Measurements from ENCODE around the gene RGS6. TPM values are rescaled to one million over a fixed set of nuclear protein-coding genes. Genes with fewer than 3 reads are reported as not detected.

Gene RGS6
- total and polyA plus RNA-seq, 4 experiments from 2014 or later: 0.32 TPM; not detected in 3

DNA sequence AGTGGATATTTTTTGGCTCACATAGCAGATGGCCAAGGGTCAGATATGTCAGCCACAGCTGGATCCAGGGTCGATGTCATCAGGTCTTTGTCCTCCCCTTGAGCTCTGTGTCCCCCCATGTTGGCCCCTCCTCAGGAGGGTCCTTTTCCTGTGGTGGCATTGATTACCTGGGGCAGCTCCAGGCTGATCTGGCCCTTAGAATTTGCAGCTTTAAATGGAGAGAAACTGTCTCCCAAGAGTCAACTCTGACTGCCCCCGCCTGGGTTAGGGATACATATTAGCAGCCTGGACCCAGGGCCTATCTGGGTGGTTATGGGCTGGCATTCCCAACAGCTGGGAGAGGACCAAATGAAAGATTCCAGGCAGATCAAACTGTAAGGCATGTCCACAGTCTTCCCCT is 330.5 kb downstream of the RGS6 start:
- H3K4me1 Mint-ChIP-seq: no peaks in the 10 kb centered on the region
- intact Hi-C loops (cut with micrococcal nuclease): no loop called here
- Histone ChIP-seq H3K4me1 (ENCODE audit: insufficient read depth, low read length) (no peaks in the 10 kb centered on the region), H3K27ac (ENCODE audit: low read depth, low read length) (no peak overlapping the region), H3K36me3 (ENCODE audit: insufficient read depth, low read length) (no peaks in the 10 kb centered on the region), H3K27me3 (ENCODE audit: insufficient read depth, low read length) (no peaks in the 10 kb centered on the region), H3K4me3 (ENCODE audit: low read length in 2 of 2) (no peak overlapping the region), H3K9me3 (ENCODE audit: control insufficient read depth in 1 of 2, low read length in 2 of 2) (no peaks in the 10 kb centered on the region)
- ChIA-PET POLR2A (ENCODE audit: partially characterized antibody) (no interaction called here), CTCF (ENCODE audit: partially characterized antibody) (no interaction called here)
- DNase-seq: no peak
- H3K9me3 Mint-ChIP-seq: peaks cover 0 to 5% (median 0%) of the 10 kb centered on the region in 8 donors
- H3K27ac Mint-ChIP-seq: no peak overlapping the region
- peaks cover 6 to 10% of the 10 kb centered on the region in 2 donors for H3K27me3 Mint-ChIP-seq
- H3K36me3 Mint-ChIP-seq: no peaks in the 10 kb centered on the region
- H3K4me3 Mint-ChIP-seq: no peak overlapping the region

DNA sequence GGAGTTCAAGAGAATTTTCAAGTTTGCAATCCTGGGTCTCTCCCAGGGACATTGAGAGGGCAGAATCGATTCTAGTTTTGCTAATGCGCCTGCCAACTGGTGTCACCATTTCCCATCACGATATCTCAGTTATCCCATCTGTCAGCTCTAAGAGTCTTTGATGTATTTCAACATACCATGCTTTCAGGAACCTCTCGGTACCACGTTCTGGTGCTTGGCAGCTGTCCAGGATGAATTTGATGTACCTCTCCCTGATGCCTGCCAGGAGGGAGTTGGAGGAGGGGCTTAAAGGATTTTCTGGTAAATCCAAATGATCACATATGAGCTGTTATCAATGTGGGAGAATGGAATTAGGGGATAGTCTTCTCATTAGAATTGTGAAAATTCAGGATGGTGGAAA is 332.5 kb downstream of the RGS6 start:
- POLR2A ChIA-PET (ENCODE audit: partially characterized antibody): no interaction called here
- Histone ChIP-seq H3K27ac (ENCODE audit: low read depth, low read length) (no peak overlapping the region), H3K9me3 (ENCODE audit: control insufficient read depth in 1 of 2, low read length in 2 of 2) (no peaks in the 10 kb centered on the region), H3K27me3 (ENCODE audit: insufficient read depth, low read length) (no peaks in the 10 kb centered on the region), H3K4me1 (ENCODE audit: insufficient read depth, low read length) (no peaks in the 10 kb centered on the region), H3K36me3 (ENCODE audit: insufficient read depth, low read length) (no peaks in the 10 kb centered on the region), H3K4me3 (ENCODE audit: low read length in 2 of 2) (no peak overlapping the region)
- peaks cover 13% of the 10 kb centered on the region in 2 donors for H3K27me3 Mint-ChIP-seq
- no peaks in the 10 kb centered on the region for H3K4me1 Mint-ChIP-seq
- no peaks in the 10 kb centered on the region for H3K36me3 Mint-ChIP-seq
- no peak overlapping the region for H3K27ac Mint-ChIP-seq
- intact Hi-C loops (cut with micrococcal nuclease): no loop called here
- DNase-seq: no peak
- no peak overlapping the region for H3K4me3 Mint-ChIP-seq
- H3K9me3 Mint-ChIP-seq: peaks cover 0 to 5% (median 0%) of the 10 kb centered on the region in 8 donors
- CTCF ChIA-PET (ENCODE audit: partially characterized antibody): no interaction called here

DNA sequence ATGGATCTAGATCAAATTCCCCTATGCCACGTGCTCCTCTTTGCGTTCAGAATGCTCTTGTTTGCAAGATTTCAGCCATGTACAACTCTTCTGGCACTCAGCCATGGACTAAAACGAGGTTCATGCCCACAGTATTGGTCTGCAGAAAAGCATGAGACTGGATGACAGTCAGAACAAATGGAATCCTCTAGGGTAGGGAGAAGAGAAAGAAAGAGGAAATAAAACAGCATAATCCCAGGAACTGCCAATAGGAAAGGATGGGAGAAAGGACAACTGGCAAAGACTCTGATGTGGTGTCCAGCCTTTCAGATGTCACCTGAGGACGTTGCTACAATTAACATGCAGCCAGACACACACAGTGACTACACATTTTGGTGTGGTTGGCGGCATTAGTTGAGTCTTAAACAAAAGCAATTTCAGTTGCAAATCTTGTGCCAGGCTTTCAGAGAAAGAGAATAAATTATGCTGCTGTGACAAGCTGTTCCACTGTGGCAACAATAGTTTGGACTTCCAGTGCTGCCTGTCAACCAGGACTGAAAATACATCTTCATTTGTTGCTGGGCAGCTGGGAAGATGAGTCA is 338.0 kb downstream of the RGS6 start:
- ChIA-PET POLR2A (ENCODE audit: partially characterized antibody) (no interaction called here), CTCF (ENCODE audit: partially characterized antibody) (no interaction called here)
- H3K4me1 ChIP-seq (ENCODE audit: insufficient read depth, low read length): no peaks in the 10 kb centered on the region

DNA sequence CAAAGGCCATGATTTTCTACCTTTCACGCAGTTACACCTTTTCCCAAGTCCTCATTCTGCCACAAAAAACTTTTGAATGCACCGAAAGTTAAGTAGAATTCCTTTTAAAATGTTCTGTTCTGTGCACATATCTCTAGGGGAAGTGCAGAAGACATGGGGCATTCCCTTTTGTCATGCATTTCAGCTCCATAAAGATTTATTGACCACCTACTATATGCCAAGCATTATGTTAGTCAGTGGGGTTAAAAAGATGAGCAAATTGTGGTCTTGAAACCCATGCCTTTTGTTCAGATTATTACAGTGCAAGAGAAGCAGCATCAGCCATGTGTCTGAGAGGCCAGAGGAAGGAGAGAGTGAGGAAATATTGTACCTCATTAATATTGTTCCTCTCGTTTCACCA is 338.5 kb downstream of the RGS6 start:
- H3K27ac Mint-ChIP-seq: no peak overlapping the region
- Histone ChIP-seq H3K4me1 (ENCODE audit: insufficient read depth, low read length) (no peaks in the 10 kb centered on the region), H3K36me3 (ENCODE audit: insufficient read depth, low read length) (no peaks in the 10 kb centered on the region), H3K9me3 (ENCODE audit: control insufficient read depth in 1 of 2, low read length in 2 of 2) (no peaks in the 10 kb centered on the region), H3K27me3 (ENCODE audit: insufficient read depth, low read length) (no peaks in the 10 kb centered on the region), H3K27ac (ENCODE audit: low read depth, low read length) (no peak overlapping the region), H3K4me3 (ENCODE audit: low read length in 2 of 2) (no peak overlapping the region)
- ChIA-PET CTCF (ENCODE audit: partially characterized antibody) (no interaction called here), POLR2A (ENCODE audit: partially characterized antibody) (no interaction called here)
- H3K4me1 Mint-ChIP-seq: no peaks in the 10 kb centered on the region
- no peak overlapping the region for H3K4me3 Mint-ChIP-seq
- no peak for DNase-seq
- intact Hi-C loops (cut with micrococcal nuclease): no loop called here
- peaks cover 20 to 21% of the 10 kb centered on the region in 2 donors for H3K27me3 Mint-ChIP-seq
- peaks cover 0 to 3% of the 10 kb centered on the region in 2 donors for H3K36me3 Mint-ChIP-seq
- H3K9me3 Mint-ChIP-seq: peaks cover 0 to 4% (median 0%) of the 10 kb centered on the region in 8 donors

More for the DNA sequence above, 338.0 kb downstream of the RGS6 start:
- Mint-ChIP-seq H3K27ac (no peak overlapping the region), H3K36me3 (peaks cover 0 to 3% of the 10 kb centered on the region in 2 donors), H3K9me3 (peaks cover 0 to 4% (median 0%) of the 10 kb centered on the region in 8 donors), H3K4me1 (no peaks in the 10 kb centered on the region), H3K27me3 (peaks cover 21% of the 10 kb centered on the region in 2 donors), H3K4me3 (no peak overlapping the region)
- H3K36me3 ChIP-seq (ENCODE audit: insufficient read depth, low read length): no peaks in the 10 kb centered on the region
- H3K27me3 ChIP-seq (ENCODE audit: insufficient read depth, low read length): no peaks in the 10 kb centered on the region
- no peaks in the 10 kb centered on the region for H3K9me3 ChIP-seq (ENCODE audit: control insufficient read depth in 1 of 2, low read length in 2 of 2)
- no peak for DNase-seq
- no peak overlapping the region for H3K4me3 ChIP-seq (ENCODE audit: low read length in 2 of 2)
- H3K27ac ChIP-seq (ENCODE audit: low read depth, low read length): no peak overlapping the region
- intact Hi-C loops (cut with micrococcal nuclease): no loop called here

DNA sequence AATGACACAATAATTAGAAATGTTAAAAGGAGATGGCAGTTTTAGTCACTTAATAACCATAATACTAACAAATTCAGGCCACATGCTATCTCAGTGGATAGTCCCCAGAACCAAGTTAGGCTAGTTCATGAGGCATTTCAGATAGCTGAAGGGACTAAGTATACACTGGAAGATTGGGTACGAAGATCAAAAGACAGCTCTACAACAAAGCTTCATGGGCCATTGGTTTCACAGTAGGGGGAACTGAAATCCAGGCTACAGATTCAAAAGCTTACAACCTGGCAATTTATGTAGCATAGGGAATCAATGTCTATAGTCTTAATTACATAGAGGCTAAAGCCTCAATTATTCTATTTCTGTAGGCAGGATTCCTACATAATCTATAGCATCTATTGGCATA is 343.0 kb downstream of the RGS6 start:
- Histone ChIP-seq H3K4me3 (ENCODE audit: low read length in 2 of 2) (no peak overlapping the region), H3K36me3 (ENCODE audit: insufficient read depth, low read length) (no peaks in the 10 kb centered on the region), H3K27me3 (ENCODE audit: insufficient read depth, low read length) (no peaks in the 10 kb centered on the region), H3K4me1 (ENCODE audit: insufficient read depth, low read length) (no peaks in the 10 kb centered on the region), H3K9me3 (ENCODE audit: control insufficient read depth in 1 of 2, low read length in 2 of 2) (no peaks in the 10 kb centered on the region), H3K27ac (ENCODE audit: low read depth, low read length) (no peak overlapping the region)
- Mint-ChIP-seq H3K27ac (no peak overlapping the region), H3K9me3 (peaks cover 0 to 4% (median 0%) of the 10 kb centered on the region in 8 donors), H3K36me3 (no peaks in the 10 kb centered on the region), H3K27me3 (peaks cover 11 to 13% of the 10 kb centered on the region in 2 donors), H3K4me3 (no peak overlapping the region), H3K4me1 (no peaks in the 10 kb centered on the region)
- intact Hi-C loops (cut with micrococcal nuclease): no loop called here
- ChIA-PET POLR2A (ENCODE audit: partially characterized antibody) (no interaction called here), CTCF (ENCODE audit: partially characterized antibody) (no interaction called here)
- no peak for DNase-seq

DNA sequence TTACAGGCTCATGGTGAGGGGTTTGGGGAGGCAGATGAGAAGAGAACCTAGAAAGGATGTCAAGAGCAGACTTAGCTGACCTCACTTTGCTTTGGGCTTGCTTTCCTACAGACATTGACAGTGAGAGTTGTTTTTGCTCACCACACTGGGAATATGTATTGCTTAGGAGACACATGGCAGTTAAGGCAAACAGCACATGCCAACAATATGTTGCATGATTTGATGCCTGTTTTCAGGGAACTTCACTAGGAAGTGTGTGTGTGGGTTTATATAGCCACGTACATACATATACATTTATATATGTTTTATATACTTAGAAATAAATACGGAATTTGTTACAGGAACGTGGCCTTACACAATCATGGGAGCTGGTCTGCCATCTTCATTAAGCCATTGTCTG is 346.1 kb downstream of the RGS6 start:
- Mint-ChIP-seq H3K4me1 (no peaks in the 10 kb centered on the region), H3K9me3 (peaks cover 2 to 11% (median 4%) of the 10 kb centered on the region in 8 donors), H3K27ac (no peak overlapping the region), H3K4me3 (no peak overlapping the region), H3K36me3 (no peaks in the 10 kb centered on the region), H3K27me3 (peaks cover 3% of the 10 kb centered on the region in 2 donors)
- no peaks in the 10 kb centered on the region for H3K4me1 ChIP-seq (ENCODE audit: insufficient read depth, low read length)
- ChIA-PET POLR2A (ENCODE audit: partially characterized antibody) (no interaction called here), CTCF (ENCODE audit: partially characterized antibody) (no interaction called here)
- H3K27me3 ChIP-seq (ENCODE audit: insufficient read depth, low read length): no peaks in the 10 kb centered on the region
- H3K27ac ChIP-seq (ENCODE audit: low read depth, low read length): no peak overlapping the region
- H3K36me3 ChIP-seq (ENCODE audit: insufficient read depth, low read length): no peaks in the 10 kb centered on the region
- H3K4me3 ChIP-seq (ENCODE audit: low read length in 2 of 2): no peak overlapping the region
- no peaks in the 10 kb centered on the region for H3K9me3 ChIP-seq (ENCODE audit: control insufficient read depth in 1 of 2, low read length in 2 of 2)
- DNase-seq: no peak
- intact Hi-C loops (cut with micrococcal nuclease): no loop called here

DNA sequence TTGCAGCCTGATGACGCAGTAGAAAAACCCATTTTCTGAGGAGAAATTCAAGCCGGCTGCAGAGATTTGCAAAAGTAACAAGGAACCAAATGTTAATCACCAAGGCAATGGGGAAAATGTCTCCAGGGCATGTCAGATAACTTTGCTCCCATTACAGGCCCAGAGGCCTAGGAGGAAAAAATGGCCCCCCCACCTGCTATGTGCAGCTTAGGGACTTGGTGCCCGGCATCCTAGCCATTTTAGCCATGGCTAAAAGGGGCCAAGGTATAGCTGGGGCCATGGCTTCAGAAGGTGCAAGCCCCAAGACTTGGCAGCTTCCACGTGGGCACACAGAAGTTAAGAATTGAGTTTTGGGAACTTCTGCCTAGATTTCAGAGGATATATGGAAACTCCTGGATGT is 351.9 kb downstream of the RGS6 start:
- intact Hi-C loops (cut with micrococcal nuclease): no loop called here
- ChIA-PET CTCF (ENCODE audit: partially characterized antibody) (no interaction called here), POLR2A (ENCODE audit: partially characterized antibody) (no interaction called here)
- Mint-ChIP-seq H3K27me3 (peaks cover 2% of the 10 kb centered on the region in 2 donors), H3K4me3 (no peak overlapping the region), H3K27ac (no peak overlapping the region), H3K36me3 (peaks cover 0 to 6% of the 10 kb centered on the region in 2 donors), H3K9me3 (peaks cover 4 to 46% (median 29%) of the 10 kb centered on the region in 8 donors), H3K4me1 (no peaks in the 10 kb centered on the region)
- no peak overlapping the region for H3K27ac ChIP-seq (ENCODE audit: low read depth, low read length)
- DNase-seq: no peak
- no peaks in the 10 kb centered on the region for H3K27me3 ChIP-seq (ENCODE audit: insufficient read depth, low read length)
- no peaks in the 10 kb centered on the region for H3K9me3 ChIP-seq (ENCODE audit: control insufficient read depth in 1 of 2, low read length in 2 of 2)
- no peaks in the 10 kb centered on the region for H3K4me1 ChIP-seq (ENCODE audit: insufficient read depth, low read length)
- H3K4me3 ChIP-seq (ENCODE audit: low read length in 2 of 2): no peak overlapping the region
- H3K36me3 ChIP-seq (ENCODE audit: insufficient read depth, low read length): no peaks in the 10 kb centered on the region

DNA sequence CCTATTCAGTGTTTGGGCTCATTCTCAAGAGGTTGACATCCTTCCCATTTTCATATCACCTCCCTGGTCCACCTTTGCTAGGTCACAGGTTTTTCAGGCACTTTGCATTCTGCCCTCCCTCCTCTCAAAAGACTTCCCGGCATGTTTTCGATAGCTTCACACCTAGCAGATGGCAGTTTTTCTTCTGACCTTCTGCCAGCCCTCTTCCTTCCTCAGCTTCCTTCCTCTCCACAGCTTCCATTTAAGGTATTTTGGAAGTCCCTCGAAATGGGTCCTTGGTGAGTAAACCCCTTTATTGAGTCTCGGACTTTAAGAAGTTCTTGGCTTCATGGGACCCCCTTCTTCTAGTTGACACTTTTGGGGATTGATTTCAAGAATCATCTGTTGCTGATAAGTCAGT is 358.0 kb downstream of the RGS6 start:
- no peak overlapping the region for H3K4me3 ChIP-seq (ENCODE audit: low read length in 2 of 2)
- DNase-seq: no peak
- H3K36me3 ChIP-seq (ENCODE audit: insufficient read depth, low read length): no peaks in the 10 kb centered on the region
- H3K27me3 ChIP-seq (ENCODE audit: insufficient read depth, low read length): no peaks in the 10 kb centered on the region
- H3K36me3 Mint-ChIP-seq: peaks cover 0 to 2% of the 10 kb centered on the region in 2 donors
- intact Hi-C loops (cut with micrococcal nuclease): no loop called here
- no peaks in the 10 kb centered on the region for H3K4me1 ChIP-seq (ENCODE audit: insufficient read depth, low read length)
- H3K9me3 Mint-ChIP-seq: peaks cover 0 to 23% (median 12%) of the 10 kb centered on the region in 8 donors
- H3K4me1 Mint-ChIP-seq: no peaks in the 10 kb centered on the region
- no peak overlapping the region for H3K27ac Mint-ChIP-seq
- no peak overlapping the region for H3K27ac ChIP-seq (ENCODE audit: low read depth, low read length)
- H3K27me3 Mint-ChIP-seq: peaks cover 11 to 26% of the 10 kb centered on the region in 2 donors
- CTCF ChIA-PET (ENCODE audit: partially characterized antibody): no interaction called here
- no peaks in the 10 kb centered on the region for H3K9me3 ChIP-seq (ENCODE audit: control insufficient read depth in 1 of 2, low read length in 2 of 2)
- POLR2A ChIA-PET (ENCODE audit: partially characterized antibody): no interaction called here
- no peak overlapping the region for H3K4me3 Mint-ChIP-seq
